K562 (cell line): ENCODE data around the gene ZNF362. TPM values are rescaled to one million over a fixed set of nuclear protein-coding genes. Genes with fewer than 3 reads are reported as not detected.

ENCODE experiments used
- ATAC-seq: fragments of 200-7000 bp; cut with Tn5 transposase; 3 replicates; pipeline ENCODE4 v1.9.1; 2020; ENCODE audit warnings: moderate library complexity
- BruUV-seq: library from RNA; stranded (reverse); fragments of 400-500 nt; replicated peaks from 2 replicates; lab custom pipeline; 2021; lab: Mats Ljungman, UMichigan
- CTCF ChIA-PET: fragments of 300-600 bp; formaldehyde crosslinking; extraction: SDS; loops from one replicate; lab custom pipeline; 2021; ENCODE audit warnings: low intra/inter-chr PET ratio; lab: Yijun Ruan, JAX
- POLR2A ChIA-PET: fragments of 300-600, 350-650 bp; sonication (Branson Sonifier 250); formaldehyde crosslinking; extraction: SDS; loops from one replicate; lab custom pipeline; 2021; ENCODE audit warnings: antibody characterized with exemption, inconsistent platforms; lab: Yijun Ruan, JAX
- DNase-seq, 4 experiments: peaks; one replicate each; pipeline versions ENCODE4 v3.0.0 to v3.0.0-alpha.2; 2011 to 2018; ENCODE audit warnings: low spot score in 3 of 4, mixed read lengths in 3 of 4; ENCODE audit errors: extremely low read depth in 1 of 4
- FAIRE-seq: peaks from 2 replicates; lab custom pipeline; 2011; peaks lifted over from hg19 to GRCh38; lab: Jason Lieb, UNC
- H2AFZ ChIP-seq: 2 replicates; pipeline ENCODE4 v1.6.0; 2011; ENCODE audit warnings: low read depth, low read length, control low read depth, inconsistent platforms
- H3K27ac ChIP-seq: fragments of 200-600 bp; 3 replicates; pipeline ENCODE4 v1.8.0; 2011; ENCODE audit warnings: low read depth, mild to moderate bottlenecking, control low read depth, inconsistent platforms, low read length, moderate library complexity, mixed read lengths; ENCODE audit errors: extremely low read depth
- H3K27me3 ChIP-seq, 2 experiments: fragments of 300-600 bp in 1 of 2; 2 replicates in 1 of 2; 3 replicates in 1 of 2; pipeline versions ENCODE4 v1.6.0 to v1.8.0; 2011; ENCODE audit warnings: inconsistent platforms in 2 of 2, low read length in 2 of 2, mild to moderate bottlenecking in 1 of 2, mixed read lengths in 1 of 2, moderate library complexity in 1 of 2; ENCODE audit not compliant: control insufficient read depth in 2 of 2, insufficient read depth in 2 of 2
- H3K36me3 ChIP-seq: fragments of 300-600 bp; 3 replicates; pipeline ENCODE4 v1.8.0; 2011; ENCODE audit warnings: mild to moderate bottlenecking, low read length, inconsistent platforms; ENCODE audit not compliant: control insufficient read depth, insufficient read depth
- H3K4me1 ChIP-seq, 2 experiments: fragments of 200-600 bp in 1 of 2; replicated peaks in 1 of 2; 2 replicates in 1 of 2; 3 replicates in 1 of 2; pipeline versions ENCODE4 v1.5.1 to v1.8.0; 2011; ENCODE audit warnings: inconsistent platforms in 2 of 2, low read length in 2 of 2, mild to moderate bottlenecking in 1 of 2, mixed read lengths in 1 of 2, moderate library complexity in 1 of 2; ENCODE audit not compliant: control insufficient read depth in 2 of 2, insufficient read depth in 2 of 2
- H3K4me2 ChIP-seq: 2 replicates; pipeline ENCODE4 v1.6.1; 2011; ENCODE audit warnings: low read length, control low read depth, inconsistent platforms, mixed read lengths; ENCODE audit not compliant: insufficient read depth
- H3K4me3 ChIP-seq: fragments of 200-600 bp; sonication (generic), shearing (Covaris generic); 2 replicates; pipeline ENCODE4 v1.5.1; 2016; ENCODE audit warnings: control low read depth, inconsistent platforms
- H3K79me2 ChIP-seq: fragments of 200-600 bp; 3 replicates; pipeline ENCODE4 v1.8.0; 2011; ENCODE audit warnings: low read length, inconsistent platforms; ENCODE audit not compliant: control insufficient read depth, insufficient read depth
- H3K9ac ChIP-seq, 2 experiments: 2 replicates each; pipeline versions ENCODE4 v1.6.0 to v1.6.1; 2011; ENCODE audit warnings: low read depth in 2 of 2, low read length in 2 of 2, control low read depth in 1 of 2, inconsistent platforms in 1 of 2, mild to moderate bottlenecking in 1 of 2, mixed read lengths in 1 of 2; ENCODE audit not compliant: insufficient read depth in 1 of 2
- H3K9me1 ChIP-seq: one replicate; pipeline ENCODE4 v1.6.0; 2011; ENCODE audit warnings: inconsistent platforms, mild to moderate bottlenecking, low read length, moderate library complexity; ENCODE audit not compliant: control insufficient read depth, insufficient read depth
- H3K9me3 ChIP-seq: replicated peaks from 2 replicates; pipeline ENCODE4 v1.5.1; 2011; ENCODE audit warnings: low read depth, low read length, inconsistent platforms; ENCODE audit not compliant: control insufficient read depth, insufficient read depth
- H4K20me1 ChIP-seq: replicated peaks from 2 replicates; pipeline ENCODE4 v1.6.1; 2011; ENCODE audit warnings: low read length, inconsistent platforms, mixed read lengths; ENCODE audit not compliant: control insufficient read depth, insufficient read depth
- CBX1 ChIP-seq: sonication (generic); IDR thresholded peaks from 2 replicates; pipeline ENCODE4 v1.6.1; 2016; ENCODE audit warnings: antibody characterized with exemption, low read depth, mild to moderate bottlenecking
- FOXJ2 ChIP-seq: fragments of 200-800 bp; sonication (Bioruptor generic); IDR thresholded peaks from 2 replicates; pipeline ENCODE4 v1.6.1; 2016; ENCODE audit warnings: missing genetic modification characterization, missing compliant biosample characterization
- FOXP1 ChIP-seq: sonication (generic); formaldehyde crosslinking; IDR thresholded peaks from 2 replicates; pipeline ENCODE4 v1.8.0; 2022; ENCODE audit warnings: mild to moderate bottlenecking, missing genetic modification reagents
- HDGF ChIP-seq: fragments of 450-650 bp; IDR thresholded peaks from 2 replicates; pipeline ENCODE4 v1.6.1; 2016
- HMGN3 ChIP-seq: IDR thresholded peaks from 2 replicates; pipeline ENCODE4 v1.6.1; 2011; ENCODE audit warnings: borderline replicate concordance, low read depth, mild to moderate bottlenecking, mixed read lengths, low read length; ENCODE audit not compliant: insufficient read length; ENCODE audit errors: extremely low read depth
- HSF4 ChIP-seq: fragments of 250-450 bp; sonication (Bioruptor Pico); IDR thresholded peaks from 2 replicates; pipeline ENCODE4 v2.1.2; 2022; ENCODE audit warnings: mild to moderate bottlenecking, moderate library complexity, borderline replicate concordance
- JUNB ChIP-seq: fragments of 450-650 bp; formaldehyde crosslinking; conservative IDR thresholded peaks from 2 replicates; pipeline ENCODE4 v1.4.0; 2020; ENCODE audit warnings: mild to moderate bottlenecking
- PTRF ChIP-seq: fragments of 450-650 bp; IDR thresholded peaks from 2 replicates; pipeline ENCODE4 v1.6.1; 2016; ENCODE audit warnings: mild to moderate bottlenecking, missing genetic modification characterization, missing compliant biosample characterization
- RBM14 ChIP-seq: fragments of 200-400 bp; formaldehyde crosslinking; IDR thresholded peaks from 2 replicates; pipeline ENCODE4 v1.6.1; 2018; ENCODE audit warnings: low read depth, mild to moderate bottlenecking, low read length, moderate library complexity, borderline replicate concordance; ENCODE audit not compliant: insufficient read depth
- SMAD2 ChIP-seq: fragments of 150-350 bp; IDR thresholded peaks from 2 replicates; pipeline ENCODE4 v1.6.1; 2014; ENCODE audit warnings: low read depth, mild to moderate bottlenecking, low read length
- TAF15 ChIP-seq: fragments of 200-400 bp; formaldehyde crosslinking; IDR thresholded peaks from 2 replicates; pipeline ENCODE4 v1.6.1; 2017; ENCODE audit warnings: mild to moderate bottlenecking, low read depth, low read length, moderate library complexity
- ZBTB1 ChIP-seq: sonication (generic); formaldehyde crosslinking; IDR thresholded peaks from 2 replicates; pipeline ENCODE4 v1.8.1; 2023; ENCODE audit warnings: missing genetic modification reagents, low read depth, mild to moderate bottlenecking, borderline replicate concordance
- ZEB2 ChIP-seq: fragments of 450-650 bp; IDR thresholded peaks from 2 replicates; pipeline ENCODE4 v1.6.1; 2016
- ZNF121 ChIP-seq: sonication (generic); formaldehyde crosslinking; conservative IDR thresholded peaks from 2 replicates; pipeline ENCODE4 v1.8.0; 2022; ENCODE audit warnings: missing genetic modification reagents
- ZNF253 ChIP-seq: fragments of 250-450 bp; sonication (Bioruptor Pico); conservative IDR thresholded peaks from 2 replicates; pipeline ENCODE4 v1.6.1; 2021; ENCODE audit warnings: mild to moderate bottlenecking
- ZNF41 ChIP-seq: fragments of 250-450 bp; sonication (Bioruptor Pico); conservative IDR thresholded peaks from 2 replicates; pipeline ENCODE4 v1.4.0; 2020; ENCODE audit warnings: mild to moderate bottlenecking
- ZNF445 ChIP-seq: fragments of 250-450 bp; sonication (Bioruptor Pico); IDR thresholded peaks from 2 replicates; pipeline ENCODE4 v1.4.0; 2020; ENCODE audit warnings: low read depth, mild to moderate bottlenecking, moderate library complexity
- ZNF717 ChIP-seq: fragments of 250-450 bp; sonication (Bioruptor Pico); IDR thresholded peaks from 2 replicates; pipeline ENCODE4 v1.5.0; 2021
- WGBS: fragments of 100-300 bp; shearing (Covaris generic); methylation state at CpG from one replicate; pipeline ENCODE4 v1.1.6; 2016; ENCODE audit warnings: low coverage, mixed read lengths; ENCODE audit not compliant: insufficient coverage; ENCODE audit errors: missing lambda C conversion rate; 5-methylcytosine and 5-hydroxymethylcytosine counted together
- in situ Hi-C: fragments of 300-500 bp; cut with MboI; formaldehyde crosslinking; loops from 4 replicates; pipeline ENCODE4 v1.15.0; 2018; ENCODE audit warnings: inconsistent platforms, mixed read lengths
- intact Hi-C: fragments of 100-400 bp; cut with micrococcal nuclease; formaldehyde crosslinking; loops from 2 replicates; pipeline ENCODE4 v1.14.2; 2022
- polyA plus RNA-seq, 8 experiments: library from polyadenylated mRNA; depleted of rRNA in 4 of 8; stranded (reverse) in 5 of 8; unstranded in 3 of 8; fragments of >200 nt; fragmentation: Nextera tagmentation in 2 of 8; fragmentation: Illumina TruSeq in 1 of 8; extraction: Ambion mirVana in 2 of 8; extraction: Trizol in 1 of 8; gene quantifications; 2 replicates each; pipeline versions ENCODE4 v1.2.1 to v1.2.3, GENCODE V29; 2011 to 2014; ENCODE audit warnings: inconsistent platforms in 1 of 8, missing spikeins in 1 of 8
- total RNA-seq, 7 experiments: library from RNA; depleted of rRNA in 6 of 7; stranded (reverse); fragments of >200 nt in 6 of 7; fragmentation: Illumina TruSeq in 2 of 7; extraction: Trizol in 2 of 7; gene quantifications; 2 replicates each; pipeline versions ENCODE4 v1.2.1 to v1.2.3, GENCODE V29; 2011 to 2021; ENCODE audit warnings: low replicate concordance in 1 of 7
- TF ChIP-seq, protein P1 (sequence below): fragments of 450-650 bp; formaldehyde crosslinking; conservative IDR thresholded peaks from 2 replicates; pipeline ENCODE4 v1.4.0; 2022; ENCODE audit warnings: mild to moderate bottlenecking, missing genetic modification characterization
- TF ChIP-seq, protein P2 (sequence below): IDR thresholded peaks from 2 replicates; pipeline ENCODE4 v1.6.1; 2012; ENCODE audit warnings: low read depth, low read length, improper control_type of control experiment, borderline replicate concordance

ZNF362 gene
- total and polyA plus RNA-seq, 9 of the 15 experiments (the other 6 are each of a cell fraction or from before 2014, with no cell fraction given), result 0.01 to 1.1 (median 0.35) TPM; not detected in 1

DNA sequence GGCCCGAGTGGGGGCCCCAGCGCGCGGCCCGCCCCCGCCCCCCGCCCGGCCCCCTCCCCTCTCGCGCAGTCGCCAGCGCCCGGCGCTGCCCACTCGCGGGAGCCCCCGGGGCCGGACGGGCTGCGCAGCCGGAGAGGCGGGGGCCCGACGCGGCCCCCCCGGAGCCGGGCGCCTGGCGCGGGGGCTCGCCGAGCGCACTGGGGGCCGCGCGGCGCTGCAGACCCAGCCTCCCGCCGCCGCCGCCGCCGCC lies 146 bp upstream of the ZNF362 start:
- H3K9me3 ChIP-seq, result no peaks in the 10 kb centered on the region; the same call in 1 of the 2 replicates
- POLR2A ChIA-PET, result no interaction called here
- intact Hi-C loops, result no loop called here
- ATAC-seq (no peak), DNase-seq (no peak)
- no peak overlapping the region for H3K27ac ChIP-seq
- H3K4me1 ChIP-seq, result peaks cover 0 to 11% of the 10 kb centered on the region in 2 experiments; a peak in 1 of 5 replicates
- no peak overlapping the region for H2AFZ ChIP-seq
- H3K9ac ChIP-seq, result no peak overlapping the region
- peaks cover 6% of the 10 kb centered on the region; the same call in 1 of the 2 replicates for H4K20me1 ChIP-seq
- H3K36me3 ChIP-seq, result no peaks in the 10 kb centered on the region
- WGBS, result 0% methylated on average over 13 of the region's 43 CpGs
- no peaks in the 10 kb centered on the region for H3K9me1 ChIP-seq
- CTCF ChIA-PET, result no interaction called here
- H3K79me2 ChIP-seq, result no peaks in the 10 kb centered on the region
- no TSS peak for BruUV-seq
- no peak for TF ChIP-seq ZNF253 (CRISPR knock-in tag)
- TF ChIP-seq ZNF717, result no peak
- TF ChIP-seq CBX1, result no peak
- no peak for TF ChIP-seq HDGF
- no peak for TF ChIP-seq TAF15
- no peak for TF ChIP-seq JUNB (CRISPR knock-in tag)
- TF ChIP-seq PTRF (tag), result no peak
- TF ChIP-seq, protein P1, sequence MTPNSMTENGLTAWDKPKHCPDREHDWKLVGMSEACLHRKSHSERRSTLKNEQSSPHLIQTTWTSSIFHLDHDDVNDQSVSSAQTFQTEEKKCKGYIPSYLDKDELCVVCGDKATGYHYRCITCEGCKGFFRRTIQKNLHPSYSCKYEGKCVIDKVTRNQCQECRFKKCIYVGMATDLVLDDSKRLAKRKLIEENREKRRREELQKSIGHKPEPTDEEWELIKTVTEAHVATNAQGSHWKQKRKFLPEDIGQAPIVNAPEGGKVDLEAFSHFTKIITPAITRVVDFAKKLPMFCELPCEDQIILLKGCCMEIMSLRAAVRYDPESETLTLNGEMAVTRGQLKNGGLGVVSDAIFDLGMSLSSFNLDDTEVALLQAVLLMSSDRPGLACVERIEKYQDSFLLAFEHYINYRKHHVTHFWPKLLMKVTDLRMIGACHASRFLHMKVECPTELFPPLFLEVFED (CRISPR knock-in tag), result no peak
- TF ChIP-seq ZBTB1, result no peak
- TF ChIP-seq ZNF41 (CRISPR knock-in tag), result no peak
- no peak for TF ChIP-seq ZNF121
- TF ChIP-seq HMGN3, result no peak
- no peak for TF ChIP-seq ZEB2
- TF ChIP-seq ZNF445 (CRISPR knock-in tag), result no peak
- no peak for TF ChIP-seq RBM14
- no peak for TF ChIP-seq HSF4 (CRISPR knock-in tag)
- TF ChIP-seq, protein P2, sequence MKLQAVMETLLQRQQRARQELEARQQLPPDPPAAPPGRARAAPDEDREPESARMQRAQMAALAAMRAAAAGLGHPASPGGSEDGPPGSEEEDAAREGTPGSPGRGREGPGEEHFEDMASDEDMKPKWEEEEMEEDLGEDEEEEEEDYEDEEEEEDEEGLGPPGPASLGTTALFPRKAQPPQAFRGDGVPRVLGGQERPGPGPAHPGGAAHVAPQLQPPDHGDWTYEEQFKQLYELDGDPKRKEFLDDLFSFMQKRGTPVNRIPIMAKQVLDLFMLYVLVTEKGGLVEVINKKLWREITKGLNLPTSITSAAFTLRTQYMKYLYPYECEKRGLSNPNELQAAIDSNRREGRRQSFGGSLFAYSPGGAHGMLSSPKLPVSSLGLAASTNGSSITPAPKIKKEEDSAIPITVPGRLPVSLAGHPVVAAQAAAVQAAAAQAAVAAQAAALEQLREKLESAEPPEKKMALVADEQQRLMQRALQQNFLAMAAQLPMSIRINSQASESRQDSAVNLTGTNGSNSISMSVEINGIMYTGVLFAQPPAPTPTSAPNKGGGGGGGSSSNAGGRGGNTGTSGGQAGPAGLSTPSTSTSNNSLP, result no peak
- TF ChIP-seq SMAD2, result no peak
- no peak for TF ChIP-seq FOXP1
- TF ChIP-seq FOXJ2, result no peak
- TF ChIP-seq, all 486 proteins: peak for 0
- FAIRE-seq, result no peak
- no peak overlapping the region for H3K4me2 ChIP-seq
- no peak overlapping the region for H3K4me3 ChIP-seq
- in situ Hi-C loops, result no loop called here
- H3K27me3 ChIP-seq, result peaks cover 11 to 47% of the 10 kb centered on the region in 2 experiments; a peak in 4 of 5 replicates
